ENCODE results near the gene LY9. TPM values are rescaled to one million over a fixed set of nuclear protein-coding genes. Genes with fewer than 3 reads are reported as not detected.

Gene LY9
- total RNA-seq, 1 donor from 2014 or later: not detected

GRCh38 chr1:160821627-160822026 is 25.7 kb downstream of the LY9 start:
- ATAC-seq (no peak), DNase-seq (ENCODE audit: missing footprints) (no peak)
- intact Hi-C loops (cut with DNase I): no loop called here

GRCh38 chr1:160823296-160823695 is 27.3 kb downstream of the LY9 start:
- ATAC-seq (no peak), DNase-seq (ENCODE audit: missing footprints) (no peak)
- intact Hi-C loops (cut with DNase I): no loop called here

- ATAC-seq: no peak
- no peak for DNase-seq (ENCODE audit: missing footprints)
- intact Hi-C loops (cut with DNase I): no loop called here
Measured at GRCh38 chr1:160826546-160826945, 30.6 kb downstream of the LY9 start.

GRCh38 chr1:160827418-160827817 is 31.4 kb downstream of the LY9 start:
- no peak for ATAC-seq
- intact Hi-C loops (cut with DNase I): no loop called here
- DNase-seq (ENCODE audit: missing footprints): no peak

GRCh38 chr1:160829766-160830165 is 33.8 kb downstream of the LY9 start:
- intact Hi-C loops (cut with DNase I): loop anchor here (5.0 kb wide), 2 partner anchors 102 to 402 kb away; no protein-coding TSS in a partner anchor
- no peak for ATAC-seq

GRCh38 chr1:160830321-160831153 is 34.6 kb downstream of the LY9 start:
- DNase-seq (ENCODE audit: missing footprints) (peak; percentile 72), ATAC-seq (no peak)
- intact Hi-C loops (cut with DNase I): loop anchor here (5.0 kb wide), 2 partner anchors 103 to 403 kb away; no protein-coding TSS in a partner anchor

More at GRCh38 chr1:160829766-160830165, 33.8 kb downstream of the LY9 start:
- no peak for DNase-seq (ENCODE audit: missing footprints)

GRCh38 chr1:160834945-160835565 is 39.1 kb downstream of the LY9 start:
- DNase-seq (ENCODE audit: missing footprints) (no peak), ATAC-seq (no peak)
- intact Hi-C loops (cut with DNase I): loop anchor here (1.0 to 5.0 kb wide), 4 partner anchors 108 to 408 kb away; no protein-coding TSS in a partner anchor

- no peak for DNase-seq (ENCODE audit: missing footprints)
- intact Hi-C loops (cut with DNase I): loop anchor here (1.0 to 5.0 kb wide), 2 partner anchors 116 to 157 kb away; no protein-coding TSS in a partner anchor
- no peak for ATAC-seq
Measured at GRCh38 chr1:160835751-160836150, 39.8 kb downstream of the LY9 start.

- DNase-seq (ENCODE audit: missing footprints): no peak
- ATAC-seq: no peak
- intact Hi-C loops (cut with DNase I): loop anchor here (5.0 kb wide), 1 partner anchor 156 kb away; no protein-coding TSS in a partner anchor
Measured at GRCh38 chr1:160836561-160836960, 40.6 kb downstream of the LY9 start.

- ATAC-seq (no peak), DNase-seq (ENCODE audit: missing footprints) (no peak)
Measured at GRCh38 chr1:160836981-160837557, 41.1 kb downstream of the LY9 start.

GRCh38 chr1:160837558-160838205 is 41.7 kb downstream of the LY9 start:
- DNase-seq (ENCODE audit: missing footprints) (no peak), ATAC-seq (peak; percentile 46)
- intact Hi-C loops (cut with DNase I): loop anchor here (5.0 kb wide), 1 partner anchor 155 kb away; no protein-coding TSS in a partner anchor

More at GRCh38 chr1:160836981-160837557, 41.1 kb downstream of the LY9 start:
- intact Hi-C loops (cut with DNase I): loop anchor here (5.0 kb wide), 1 partner anchor 155 kb away; no protein-coding TSS in a partner anchor

GRCh38 chr1:160838888-160839287 is 42.9 kb downstream of the LY9 start:
- intact Hi-C loops (cut with DNase I): loop anchor here (5.0 kb wide), 1 partner anchor 153 kb away; no protein-coding TSS in a partner anchor
- DNase-seq (ENCODE audit: missing footprints): no peak
- ATAC-seq: no peak

GRCh38 chr1:160839746-160840145 is 43.8 kb downstream of the LY9 start:
- ATAC-seq (no peak), DNase-seq (ENCODE audit: missing footprints) (no peak)
- intact Hi-C loops (cut with DNase I): loop anchor here (5.0 kb wide), 1 partner anchor 153 kb away; no protein-coding TSS in a partner anchor

- DNase-seq (ENCODE audit: missing footprints) (no peak), ATAC-seq (no peak)
- intact Hi-C loops (cut with DNase I): no loop called here
Measured at GRCh38 chr1:160841079-160841478, 45.1 kb downstream of the LY9 start.

- DNase-seq (ENCODE audit: missing footprints) (no peak), ATAC-seq (no peak)
- intact Hi-C loops (cut with DNase I): no loop called here
Measured at GRCh38 chr1:160844447-160845232, 48.7 kb downstream of the LY9 start.

- DNase-seq (ENCODE audit: missing footprints): no peak
- intact Hi-C loops (cut with DNase I): no loop called here
- ATAC-seq: no peak
Measured at GRCh38 chr1:160846281-160846680, 50.3 kb downstream of the LY9 start.

- ATAC-seq: no peak
- no peak for DNase-seq (ENCODE audit: missing footprints)
- intact Hi-C loops (cut with DNase I): no loop called here
Measured at GRCh38 chr1:160850541-160850940, 54.6 kb downstream of the LY9 start.

GRCh38 chr1:160850993-160851392 is 55.0 kb downstream of the LY9 start:
- DNase-seq (ENCODE audit: missing footprints) (no peak), ATAC-seq (no peak)
- intact Hi-C loops (cut with DNase I): no loop called here

Measured in Right ventricle myocardium inferior (tissue), 1 donor.